HCT116 (cell line): ENCODE results near the gene CACNA1C. TPM values are rescaled to one million over a fixed set of nuclear protein-coding genes. Genes with fewer than 3 reads are reported as not detected.

Source experiments
- ATAC-seq: fragments of 200-7000 bp; cut with Tn5 transposase; 2 replicates; pipeline ENCODE4 v1.9.1; 2020; ENCODE audit warnings: mild to moderate bottlenecking, moderate library complexity
- BruUV-seq: library from RNA; stranded (reverse); fragments of 400-500 nt; replicated peaks from 2 replicates; lab custom pipeline; 2021; lab: Mats Ljungman, UMichigan
- CTCF ChIA-PET: fragments of 300-600 bp; sonication (Branson Sonifier 250); formaldehyde crosslinking; loops from one replicate; lab custom pipeline; 2021; ENCODE audit warnings: antibody characterized with exemption; lab: Charles Lee
- POLR2A ChIA-PET: fragments of 300-600, 350-600 bp; sonication (Branson Sonifier 250); formaldehyde crosslinking; loops from one replicate; lab custom pipeline; 2021; ENCODE audit warnings: antibody characterized with exemption; lab: Charles Lee
- RAD21 ChIA-PET, 2 experiments: fragments of 300-600 bp; sonication (Branson Sonifier 250); formaldehyde crosslinking; loops; one replicate each; lab custom pipeline; 2023; ENCODE audit warnings: low total read pairs in 2 of 2; ENCODE audit not compliant: uncharacterized antibody in 2 of 2, unreplicated experiment in 2 of 2, low non-redundant PET in 1 of 2; lab: Charles Lee
- DNase-seq: peaks from one replicate; pipeline ENCODE4 v3.0.0-alpha.2; 2010; ENCODE audit warnings: low read depth, low spot score
- H2AFZ ChIP-seq: fragments of 200-600 bp; shearing (Covaris generic), sonication (generic); 2 replicates; pipeline ENCODE4 v1.6.1; 2017; ENCODE audit warnings: low read depth, mixed run types, mixed read lengths, antibody characterized with exemption, low read length; ENCODE audit not compliant: poor library complexity, severe bottlenecking
- H3K27ac ChIP-seq: 2 replicates; pipeline ENCODE4 v1.5.1; 2012; ENCODE audit warnings: low read depth, low read length
- H3K27me3 ChIP-seq: fragments of 200-600 bp; sonication (generic); 2 replicates; pipeline ENCODE4 v1.6.1; 2016; ENCODE audit warnings: mixed run types, low read length, mixed read lengths; ENCODE audit not compliant: insufficient read depth
- H3K36me3 ChIP-seq, 2 experiments: fragments of 200-500 bp in 1 of 2; fragments of 200-600 bp in 1 of 2; sonication (Bioruptor generic) in 1 of 2; sonication (generic) in 1 of 2; 2 replicates each; pipeline versions ENCODE4 v1.5.1 to v1.6.1; 2014 to 2016; ENCODE audit warnings: low read length in 2 of 2, inconsistent platforms in 1 of 2, mixed read lengths in 1 of 2, mixed run types in 1 of 2; ENCODE audit not compliant: insufficient read depth in 2 of 2, control insufficient read depth in 1 of 2
- H3K4me1 ChIP-seq, 2 experiments: fragments of 200-600 bp in 1 of 2; sonication (generic) in 1 of 2; 2 replicates each; pipeline versions ENCODE4 v1.5.1 to v1.6.1; 2012 to 2017; ENCODE audit warnings: low read length in 2 of 2, inconsistent platforms in 1 of 2, mild to moderate bottlenecking in 1 of 2, mixed read lengths in 1 of 2, mixed run types in 1 of 2, moderate library complexity in 1 of 2; ENCODE audit not compliant: insufficient read depth in 2 of 2, control insufficient read depth in 1 of 2
- H3K4me2 ChIP-seq: fragments of 200-600 bp; sonication (generic); 2 replicates; pipeline ENCODE4 v1.6.1; 2017; ENCODE audit warnings: mixed run types, low read length, mixed read lengths
- H3K4me3 ChIP-seq, 2 experiments: fragments of 200-600 bp in 1 of 2; sonication (generic) in 1 of 2; replicated peaks in 1 of 2; 2 replicates each; pipeline ENCODE4 v1.5.1; 2011 to 2016; ENCODE audit warnings: low read length in 2 of 2, control low read depth in 1 of 2, low read depth in 1 of 2, mild to moderate bottlenecking in 1 of 2, mixed read lengths in 1 of 2, mixed run types in 1 of 2
- H3K79me2 ChIP-seq: fragments of 200-600 bp; sonication (generic); 2 replicates; pipeline ENCODE4 v1.6.1; 2017; ENCODE audit warnings: mild to moderate bottlenecking, mixed run types, low read length, moderate library complexity, mixed read lengths; ENCODE audit not compliant: insufficient read depth
- H3K9ac ChIP-seq: fragments of 200-600 bp; sonication (generic); 2 replicates; pipeline ENCODE4 v1.6.1; 2016; ENCODE audit warnings: low read length, mixed read lengths
- H3K9me2 ChIP-seq: fragments of 200-600 bp; sonication (generic), shearing (Covaris generic); 2 replicates; pipeline ENCODE4 v1.6.1; 2017; ENCODE audit warnings: mixed run types, mild to moderate bottlenecking, moderate library complexity; ENCODE audit not compliant: insufficient read depth
- H3K9me3 ChIP-seq, 2 experiments: fragments of 200-500 bp in 1 of 2; fragments of 200-600 bp in 1 of 2; sonication (Bioruptor generic) in 1 of 2; sonication (generic) in 1 of 2; 2 replicates each; pipeline ENCODE4 v1.6.1; 2014 to 2017; ENCODE audit warnings: low read length in 2 of 2, mixed read lengths in 2 of 2, inconsistent platforms in 1 of 2, low read depth in 1 of 2, mild to moderate bottlenecking in 1 of 2, mixed run types in 1 of 2, moderate library complexity in 1 of 2; ENCODE audit not compliant: control insufficient read depth in 1 of 2, insufficient read depth in 1 of 2
- H4K20me1 ChIP-seq: fragments of 200-600 bp; sonication (generic), shearing (Covaris generic); 2 replicates; pipeline ENCODE4 v1.6.1; 2017; ENCODE audit warnings: mixed run types, mild to moderate bottlenecking, moderate library complexity; ENCODE audit not compliant: insufficient read depth
- ELF1 ChIP-seq: IDR thresholded peaks from 2 replicates; pipeline ENCODE4 v1.6.1; 2012; ENCODE audit warnings: low read depth, borderline replicate concordance
- FOSL1 ChIP-seq: IDR thresholded peaks from 2 replicates; pipeline ENCODE4 v1.6.1; 2012; ENCODE audit warnings: low read depth
- RAD21 ChIP-seq: IDR thresholded peaks from 2 replicates; pipeline ENCODE4 v1.6.1; 2012; ENCODE audit warnings: low read depth, mild to moderate bottlenecking
- SP1 ChIP-seq: IDR thresholded peaks from 2 replicates; pipeline ENCODE4 v1.6.1; 2012; ENCODE audit warnings: low read depth
- TCF7L2 ChIP-seq: IDR thresholded peaks from 2 replicates; pipeline ENCODE4 v1.7.0; 2011; ENCODE audit warnings: borderline replicate concordance, inconsistent platforms; ENCODE audit not compliant: insufficient read depth, insufficient read length; ENCODE audit errors: extremely low read depth
- YY1 ChIP-seq: IDR thresholded peaks from 2 replicates; pipeline ENCODE4 v1.6.1; 2011; ENCODE audit warnings: low read length, low read depth, moderate library complexity, mild to moderate bottlenecking; ENCODE audit not compliant: insufficient replicate concordance; ENCODE audit errors: extremely low read depth
- intact Hi-C: fragments of 100-400 bp; cut with micrococcal nuclease; formaldehyde crosslinking; loops from 2 replicates; pipeline ENCODE4 v1.10.0; 2022
- total RNA-seq: library from RNA; stranded (reverse); gene quantifications from one replicate; pipeline ENCODE4 v1.2.1, GENCODE V29; 2021; ENCODE audit not compliant: unreplicated experiment
- TF ChIP-seq, protein P1 (sequence below): IDR thresholded peaks from 2 replicates; pipeline ENCODE4 v1.6.1; 2011; ENCODE audit warnings: mild to moderate bottlenecking, low read length, moderate library complexity; ENCODE audit not compliant: insufficient replicate concordance; ENCODE audit errors: extremely low read depth

Gene CACNA1C
- total RNA-seq, 1 experiment from 2014 or later, result 0.05 TPM

GRCh38 chr12:2537868-2538541, 485.2 kb downstream of the CACNA1C start:
- Histone ChIP-seq H3K36me3 (no peaks in the 10 kb centered on the region), H3K79me2 (no peaks in the 10 kb centered on the region), H2AFZ (no peak overlapping the region), H3K27ac (no peak overlapping the region), H3K9me2 (no peaks in the 10 kb centered on the region), H3K4me2 (no peak overlapping the region), H3K4me3 (no peak overlapping the region), H3K4me1 (no peaks in the 10 kb centered on the region), H3K9ac (no peak overlapping the region), H3K27me3 (peaks cover 20% of the 10 kb centered on the region), H4K20me1 (no peaks in the 10 kb centered on the region), H3K9me3 (no peaks in the 10 kb centered on the region)
- BruUV-seq, result no TSS peak
- TF ChIP-seq SP1, result no peak
- peak; percentile 59 for TF ChIP-seq TCF7L2
- ChIA-PET CTCF (no interaction called here), POLR2A (no interaction called here), RAD21 (no interaction called here)
- ATAC-seq, result no peak
- intact Hi-C loops, result no loop called here
- DNase-seq, result no peak

DNA sequence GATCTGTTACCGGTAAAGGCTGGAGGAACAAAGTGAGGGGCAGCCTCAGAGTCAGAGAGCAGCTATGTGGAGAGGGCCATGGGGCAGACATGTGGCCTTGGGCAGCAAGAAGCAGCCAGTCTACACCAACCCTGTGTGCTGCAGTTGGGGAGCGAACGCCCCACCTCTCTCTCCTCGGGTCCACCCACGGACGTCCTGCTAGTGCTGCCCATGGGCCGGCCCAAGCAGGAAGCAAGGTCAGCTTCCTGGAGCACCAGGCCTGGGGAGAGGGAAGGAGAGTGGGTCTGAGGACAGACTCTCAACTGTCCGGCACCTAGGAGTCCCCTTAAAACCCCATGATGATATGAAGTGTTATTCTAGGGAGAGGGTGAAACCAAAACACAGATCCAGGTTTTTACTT, 487.2 kb downstream of the CACNA1C start:
- CTCF ChIA-PET, result no interaction called here
- H3K9me3 ChIP-seq, result no peaks in the 10 kb centered on the region
- H2AFZ ChIP-seq, result no peak overlapping the region
- no peak overlapping the region for H3K4me2 ChIP-seq
- no peaks in the 10 kb centered on the region for H3K4me1 ChIP-seq
- intact Hi-C loops, result no loop called here
- no peak overlapping the region for H3K4me3 ChIP-seq
- H3K9me2 ChIP-seq, result no peaks in the 10 kb centered on the region
- no TSS peak for BruUV-seq
- H3K27me3 ChIP-seq, result peaks cover 33% of the 10 kb centered on the region
- H3K27ac ChIP-seq, result no peak overlapping the region
- no peaks in the 10 kb centered on the region for H3K79me2 ChIP-seq
- H4K20me1 ChIP-seq, result no peaks in the 10 kb centered on the region
- ATAC-seq (no peak), DNase-seq (no peak)
- no peak overlapping the region for H3K9ac ChIP-seq
- TF ChIP-seq, protein P1, sequence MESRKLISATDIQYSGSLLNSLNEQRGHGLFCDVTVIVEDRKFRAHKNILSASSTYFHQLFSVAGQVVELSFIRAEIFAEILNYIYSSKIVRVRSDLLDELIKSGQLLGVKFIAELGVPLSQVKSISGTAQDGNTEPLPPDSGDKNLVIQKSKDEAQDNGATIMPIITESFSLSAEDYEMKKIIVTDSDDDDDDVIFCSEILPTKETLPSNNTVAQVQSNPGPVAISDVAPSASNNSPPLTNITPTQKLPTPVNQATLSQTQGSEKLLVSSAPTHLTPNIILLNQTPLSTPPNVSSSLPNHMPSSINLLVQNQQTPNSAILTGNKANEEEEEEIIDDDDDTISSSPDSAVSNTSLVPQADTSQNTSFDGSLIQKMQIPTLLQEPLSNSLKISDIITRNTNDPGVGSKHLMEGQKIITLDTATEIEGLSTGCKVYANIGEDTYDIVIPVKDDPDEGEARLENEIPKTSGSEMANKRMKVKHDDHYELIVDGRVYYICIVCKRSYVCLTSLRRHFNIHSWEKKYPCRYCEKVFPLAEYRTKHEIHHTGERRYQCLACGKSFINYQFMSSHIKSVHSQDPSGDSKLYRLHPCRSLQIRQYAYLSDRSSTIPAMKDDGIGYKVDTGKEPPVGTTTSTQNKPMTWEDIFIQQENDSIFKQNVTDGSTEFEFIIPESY, result no peak
- TF ChIP-seq RAD21 (no peak), TCF7L2 (no peak), ELF1 (no peak), FOSL1 (no peak), YY1 (no peak)
- POLR2A ChIA-PET, result no interaction called here
- H3K36me3 ChIP-seq, result no peaks in the 10 kb centered on the region
- RAD21 ChIA-PET, result no interaction called here
